ENCODE data around the gene MRPL20.
"Not testable (repeated sequence)": the region's sequence is repeated elsewhere in the genome, so short reads cannot be mapped to it uniquely, and the experiment has no call there.

Gene MRPL20

DNA sequence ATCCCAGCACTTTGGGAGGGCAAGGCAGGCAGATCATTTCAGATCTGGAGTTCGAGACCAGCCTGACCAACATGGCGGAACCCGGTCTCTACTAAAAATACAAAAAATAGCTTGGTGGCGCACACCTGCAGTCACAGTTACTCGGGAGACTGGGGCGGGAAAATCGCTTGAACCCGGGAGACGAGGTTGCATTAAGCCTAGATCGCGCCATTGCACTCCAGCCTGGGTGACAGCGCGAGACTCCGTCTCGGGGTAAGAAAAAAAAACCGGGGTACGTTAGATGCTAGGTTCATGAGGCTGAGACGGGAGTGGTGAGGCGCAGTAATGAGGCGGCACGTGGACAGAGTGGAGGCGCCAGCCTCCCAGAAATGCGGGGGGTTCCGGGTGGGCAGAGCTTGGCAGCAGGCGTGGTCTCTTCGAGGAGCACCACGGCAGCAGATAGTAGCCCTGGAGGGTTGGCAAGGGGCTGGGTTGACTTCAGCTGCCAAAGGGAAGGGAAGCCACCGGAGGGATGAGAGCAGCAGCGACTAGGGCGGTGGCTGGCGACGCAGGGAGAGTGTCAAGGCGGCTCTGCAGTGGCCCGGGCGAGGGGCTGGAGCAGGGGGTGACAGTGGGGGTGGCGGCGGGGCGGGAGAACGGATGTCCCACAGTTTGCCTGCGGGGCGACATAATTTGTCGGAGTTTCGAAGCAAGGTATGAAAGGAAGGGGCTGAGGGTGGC, 832 bp downstream of the MRPL20 start:
- DNase-seq (ENCODE audit: low read depth) = no peak

- no peak for DNase-seq (ENCODE audit: low read depth)
Measured at GRCh38 chr1:1403653-1404052, 3.4 kb downstream of the MRPL20 start.

- not testable (repeated sequence) for DNase-seq (ENCODE audit: low read depth)
Measured at GRCh38 chr1:1402901-1403392, 4.1 kb downstream of the MRPL20 start.

- no peak for DNase-seq (ENCODE audit: low read depth)
Measured at GRCh38 chr1:1402072-1402900, 4.8 kb downstream of the MRPL20 start.

DNA sequence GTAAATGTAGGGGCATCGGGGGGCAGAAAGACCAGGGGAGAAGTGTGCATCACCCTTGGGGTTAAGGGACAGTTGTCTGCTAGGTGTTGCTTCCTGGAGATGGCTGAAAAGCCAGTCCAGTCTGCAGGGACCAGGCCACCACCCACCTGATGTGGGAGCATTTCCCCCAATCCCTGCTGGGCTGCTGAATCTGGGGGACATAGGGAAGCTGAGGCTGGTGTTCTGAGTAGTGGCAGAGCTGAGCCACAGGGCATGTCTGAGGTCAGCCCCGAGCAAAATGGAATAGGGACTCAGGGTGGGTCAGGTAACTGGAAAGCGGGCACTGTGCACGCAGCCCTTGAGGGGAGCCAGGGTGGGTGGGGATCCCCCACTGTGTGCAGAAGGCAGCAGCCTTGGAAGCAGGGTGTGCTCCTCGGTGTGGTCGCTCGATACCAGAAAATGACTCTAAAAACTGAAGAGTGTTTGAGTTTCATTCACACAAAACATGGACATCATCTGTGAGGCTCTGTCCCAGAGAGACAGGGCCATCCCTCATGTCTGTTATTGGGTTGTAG, 5.6 kb downstream of the MRPL20 start:
- no peak for DNase-seq (ENCODE audit: low read depth)

DNA sequence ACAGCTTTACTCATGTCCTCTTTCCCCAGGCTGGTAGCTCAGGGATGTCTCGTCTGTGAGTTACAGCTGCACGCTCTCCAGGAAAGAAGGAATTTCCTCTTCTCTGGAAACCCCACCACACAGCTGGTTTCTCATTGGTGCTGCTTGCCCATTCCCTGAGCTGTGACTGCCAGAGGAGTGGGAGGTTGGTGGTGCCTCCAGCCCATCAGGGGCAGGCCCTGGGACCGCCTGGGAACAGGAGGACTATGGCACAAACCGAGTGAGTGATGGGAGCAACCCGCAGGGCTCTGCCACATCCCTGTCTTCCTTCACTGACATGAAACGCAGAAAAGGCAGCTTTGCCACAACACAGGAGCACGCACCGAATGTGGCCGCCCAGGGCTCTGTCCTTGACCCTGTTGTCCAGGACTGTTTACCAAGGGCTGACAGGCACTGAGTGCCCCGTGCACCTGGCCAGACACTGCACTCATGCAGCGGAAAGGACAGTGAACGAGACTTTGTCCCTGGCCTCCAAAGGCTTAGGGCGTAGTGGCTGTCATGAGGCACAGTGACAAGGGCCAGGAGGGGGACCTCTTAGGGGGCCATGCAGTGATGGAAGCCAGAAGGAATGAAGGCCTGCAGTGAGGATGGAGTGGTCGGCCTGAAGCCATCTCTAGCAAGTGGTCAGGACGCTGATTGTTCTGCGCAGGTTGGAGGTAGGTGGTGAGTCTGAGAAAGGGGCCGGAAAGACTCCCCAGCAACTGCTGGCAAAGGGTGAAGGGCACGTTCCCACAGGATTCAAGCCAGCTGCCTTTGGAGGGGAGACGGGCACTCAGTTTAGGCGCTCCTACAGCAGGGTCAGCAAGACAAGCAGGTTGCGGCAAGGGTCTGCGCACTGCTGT, 6.3 kb downstream of the MRPL20 start:
- DNase-seq (ENCODE audit: low read depth) = no peak

DNA sequence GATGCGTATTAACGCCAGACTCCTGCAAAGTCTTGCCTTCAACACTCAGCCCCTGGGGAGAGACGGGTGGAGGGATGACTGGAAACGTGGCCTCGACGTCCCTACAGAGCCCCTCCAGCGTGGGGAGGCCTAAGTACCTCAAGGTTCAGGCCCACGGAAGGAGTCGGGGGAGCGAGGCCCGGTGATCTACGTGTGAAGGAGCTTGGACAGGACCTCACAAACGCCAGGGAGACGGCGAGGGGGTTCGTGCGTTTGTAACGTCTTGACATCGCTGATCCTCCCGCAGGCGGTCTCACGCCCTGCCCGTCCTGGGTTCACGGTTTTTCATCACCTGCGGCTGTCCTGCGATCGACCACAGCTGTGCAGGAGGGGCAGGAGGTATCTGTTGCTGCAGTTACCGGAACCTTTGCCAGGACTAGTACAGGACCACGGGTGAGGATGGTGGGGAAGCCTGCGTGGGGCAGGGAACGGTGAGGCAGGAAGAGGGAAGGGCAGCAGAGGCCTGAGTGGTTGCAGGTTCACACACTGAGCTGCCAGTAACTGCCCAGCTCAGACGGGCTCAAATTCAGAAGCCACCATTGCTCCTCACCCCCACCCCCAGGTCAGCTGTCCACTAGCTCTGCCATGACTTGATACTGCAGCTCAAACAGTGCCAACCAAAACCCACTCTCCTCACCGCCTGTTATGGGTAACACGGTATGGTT, 7.1 kb downstream of the MRPL20 start:
- DNase-seq (ENCODE audit: low read depth) = no peak

GRCh38 chr1:1399187-1399871, 7.8 kb downstream of the MRPL20 start, which contains the start of gene CCNL2:
Gene CCNL2, minus strand, starts transcription at chr1:1399335. Its CDS starts 29 bp downstream, at chr1:1399306.
- peak; percentile 99 for DNase-seq (ENCODE audit: low read depth)

DNA sequence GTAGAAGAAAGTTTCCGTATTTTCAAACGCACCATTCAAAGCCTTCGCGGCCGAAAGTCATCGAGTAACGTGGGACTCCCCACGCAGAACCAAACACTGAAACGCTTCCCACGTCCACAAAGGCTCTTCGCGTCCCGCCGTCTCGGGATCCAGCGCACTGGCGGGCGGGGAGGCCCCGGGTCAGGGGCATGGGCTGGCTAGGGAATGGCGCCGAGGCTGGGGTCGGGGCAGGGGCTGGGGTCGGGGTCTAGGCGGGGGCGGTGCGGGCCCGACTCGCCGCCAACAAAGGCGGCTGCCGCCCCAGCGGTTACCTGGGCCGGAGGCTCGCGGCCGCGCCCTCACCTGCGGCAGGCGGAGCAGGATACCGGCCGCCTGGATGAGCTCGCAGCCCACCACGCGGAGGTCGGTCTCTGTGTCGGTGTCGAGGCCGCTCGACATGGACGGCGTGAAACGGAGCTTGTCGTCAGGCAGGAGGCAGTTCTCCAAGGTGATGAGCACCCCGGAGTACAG, 8.4 kb downstream of the MRPL20 start:
- no peak for DNase-seq (ENCODE audit: low read depth)

GRCh38 chr1:1397839-1398523, 9.1 kb downstream of the MRPL20 start:
- no peak for DNase-seq (ENCODE audit: low read depth)

DNA sequence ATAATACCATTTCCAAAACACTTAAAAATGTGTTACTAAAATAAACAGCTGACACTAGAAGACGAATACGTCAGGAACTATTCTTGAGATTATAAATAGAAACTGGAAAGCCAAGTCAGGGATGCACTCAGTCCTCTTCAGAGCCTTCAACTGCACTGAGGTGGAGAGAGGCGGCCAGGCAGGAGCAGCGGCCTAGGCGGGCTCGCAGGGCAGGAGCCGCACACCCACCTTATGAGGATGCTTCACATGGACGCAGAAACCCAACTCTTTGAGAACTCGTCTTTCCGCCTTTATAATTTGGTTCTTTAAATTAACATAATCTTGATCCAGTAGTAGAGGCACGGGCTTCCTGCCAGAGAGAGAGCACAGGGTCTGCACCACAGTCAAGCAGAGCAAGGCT, 11.9 kb downstream of the MRPL20 start:
- no peak for DNase-seq (ENCODE audit: low read depth)

- DNase-seq (ENCODE audit: low read depth) = no peak
Measured at GRCh38 chr1:1394116-1394515, 13.0 kb downstream of the MRPL20 start.

DNA sequence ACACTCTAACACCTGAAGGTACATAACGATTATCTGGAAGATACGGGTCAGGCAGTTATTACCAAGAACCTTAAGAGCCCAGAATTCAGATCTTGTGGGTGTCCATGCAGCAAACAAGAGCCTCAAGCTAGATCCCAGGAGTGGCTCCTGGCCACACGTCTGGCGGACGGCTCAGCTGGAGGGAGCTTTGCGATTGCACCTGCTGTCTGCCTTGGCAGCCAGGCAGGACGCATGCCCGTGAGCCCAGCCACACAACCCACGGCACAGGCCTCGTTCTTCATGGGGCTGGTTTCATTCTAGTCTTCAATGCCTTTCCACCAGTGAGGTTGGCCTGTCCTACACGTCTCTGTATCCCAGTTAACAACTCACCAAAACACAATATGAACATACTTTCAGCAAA, 13.7 kb downstream of the MRPL20 start:
- no peak for DNase-seq (ENCODE audit: low read depth)

DNA sequence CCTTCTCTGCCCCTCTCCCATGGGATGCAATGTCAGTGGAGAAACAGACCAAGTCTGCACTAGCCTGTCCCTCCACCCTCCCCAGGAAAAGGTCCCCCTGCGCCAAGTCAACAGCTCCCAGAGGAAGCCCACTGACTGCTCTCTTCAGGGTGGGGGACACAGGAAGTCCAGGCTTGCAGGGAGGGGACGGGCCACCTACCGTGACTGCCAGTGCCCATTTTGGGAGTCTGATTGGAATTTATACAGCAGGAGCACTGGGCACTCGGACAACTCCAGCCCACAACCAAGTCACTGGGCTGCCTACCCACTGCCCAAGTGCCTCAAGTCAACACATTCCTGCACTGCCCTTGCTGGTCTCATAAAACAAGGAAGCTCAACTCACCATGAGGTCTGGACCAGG, 14.1 kb downstream of the MRPL20 start:
- DNase-seq (ENCODE audit: low read depth) = no peak

DNA sequence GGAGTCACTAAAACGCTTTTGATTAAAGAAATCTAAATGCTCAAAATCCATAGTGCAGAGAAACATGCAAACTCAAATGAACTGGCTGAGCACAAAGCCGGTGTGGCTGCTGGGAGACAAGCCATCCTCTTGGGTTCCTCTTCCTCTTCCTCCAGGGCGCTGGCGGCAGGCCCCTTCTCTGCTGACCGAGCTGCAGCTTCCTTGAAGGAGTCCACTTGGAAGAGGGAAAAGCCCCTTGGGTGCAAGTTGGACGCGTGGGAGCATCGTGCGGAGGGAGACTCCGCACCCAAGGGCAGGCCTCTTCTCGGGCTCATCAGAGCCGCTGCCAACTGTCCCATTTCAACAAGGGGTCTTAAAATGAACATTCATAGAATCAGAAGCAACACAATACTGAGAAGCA, 15.9 kb downstream of the MRPL20 start:
- no peak for DNase-seq (ENCODE audit: low read depth)

DNA sequence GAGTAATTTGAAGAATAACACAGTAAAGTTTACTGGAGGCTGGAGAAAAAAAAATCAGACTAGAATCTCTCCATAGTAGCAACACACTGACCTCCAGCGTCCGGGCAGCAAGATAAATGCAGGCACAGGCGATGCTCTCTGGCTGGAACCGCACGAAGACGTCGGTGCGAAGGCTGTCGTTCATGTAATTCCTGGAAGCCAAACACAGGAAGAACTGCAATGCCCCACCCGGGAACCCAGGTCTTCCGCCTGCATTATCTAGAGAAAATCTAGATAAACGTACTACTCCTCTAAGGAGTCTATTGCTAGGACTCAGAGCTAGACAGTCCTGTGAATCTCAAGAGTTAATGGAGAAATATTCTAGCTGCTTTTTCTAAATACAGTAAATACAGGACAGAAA, 16.4 kb downstream of the MRPL20 start:
- no peak for DNase-seq (ENCODE audit: low read depth)

DNA sequence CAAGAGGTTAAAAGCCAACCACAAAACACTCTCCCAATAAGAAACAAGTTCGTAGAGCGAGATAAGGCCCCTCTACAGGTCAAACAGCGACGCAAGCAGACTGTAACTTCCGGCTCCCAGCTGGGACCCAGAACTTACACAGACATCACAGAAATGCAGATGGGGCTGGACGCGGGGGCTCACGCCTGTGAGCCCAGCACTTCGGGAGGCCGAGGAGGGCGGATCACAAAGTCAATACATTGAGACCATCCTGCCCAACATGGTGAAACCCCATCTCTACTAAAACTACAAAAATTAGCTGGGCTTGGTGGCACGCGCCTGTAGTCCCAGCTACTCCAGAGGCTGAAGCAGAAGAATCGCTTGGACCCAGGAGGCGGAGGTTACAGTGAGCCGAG, 19.0 kb downstream of the MRPL20 start:
- no peak for DNase-seq (ENCODE audit: low read depth)

DNA sequence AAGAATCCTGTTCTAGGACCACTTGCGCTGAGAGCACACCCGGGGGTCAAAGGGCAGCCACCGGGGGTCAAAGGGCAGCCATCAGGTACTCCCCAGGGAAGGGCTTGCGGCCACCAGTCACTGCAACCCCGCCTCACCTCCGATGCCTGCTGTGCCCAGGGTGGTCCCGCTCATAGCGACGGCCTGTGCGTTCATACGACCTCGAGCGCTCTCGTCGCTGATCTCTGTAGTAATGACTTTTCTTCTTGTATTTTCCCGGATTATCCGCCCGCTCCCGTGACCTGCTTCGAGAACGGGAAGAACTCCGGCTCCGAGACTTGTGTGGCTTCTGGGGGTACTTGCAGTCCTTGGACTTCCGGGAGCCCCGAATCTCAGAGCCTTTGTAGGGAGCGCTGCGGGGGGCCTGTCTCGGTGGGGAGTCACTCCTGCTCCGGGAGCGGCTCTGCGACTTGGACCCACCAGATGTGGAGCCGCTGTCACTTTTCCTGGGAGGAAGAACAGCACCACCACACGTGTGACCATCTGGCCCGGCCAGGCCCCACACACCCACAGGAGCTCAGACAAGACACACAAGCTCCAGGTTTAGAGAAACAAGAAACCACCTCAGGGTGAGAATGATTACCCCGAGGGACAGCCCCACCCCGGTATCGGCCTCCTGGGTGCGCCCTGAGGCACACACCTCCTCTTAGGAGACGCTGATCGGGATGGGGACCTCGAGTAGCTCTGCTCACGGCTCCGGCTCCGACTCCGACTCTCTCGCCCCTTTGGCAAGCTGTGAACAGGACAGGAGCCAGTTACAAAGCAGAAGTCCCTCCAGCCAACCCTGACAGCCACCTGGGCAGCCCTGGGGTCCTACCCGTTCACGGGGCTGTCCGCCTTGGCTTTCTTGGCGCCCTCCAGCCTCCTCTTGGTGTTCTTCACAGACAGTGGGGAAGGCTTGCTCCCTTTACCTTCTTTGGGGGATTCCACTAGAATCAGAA, 19.7 kb downstream of the MRPL20 start:
- no peak for DNase-seq (ENCODE audit: low read depth)

GRCh38 chr1:1385931-1386330, 21.2 kb downstream of the MRPL20 start:
- DNase-seq (ENCODE audit: low read depth) = no peak

Measured in T follicular helper cell (primary cell).